Activated T-cell treated with anti-CD3 and anti-CD28 coated beads for 24 hours (primary cell): Measurements from ENCODE around the gene STK33.

Experiments used
- DNase-seq: peaks from one replicate; pipeline ENCODE4 v3.0.0-alpha.2; 2020; ENCODE audit warnings: low read depth

The STK33 gene

GRCh38 chr11:8373519-8374432 lies 220.3 kb downstream of the STK33 start:
- no peak for DNase-seq

- no peak for DNase-seq
Measured at GRCh38 chr11:8372641-8373381, 221.2 kb downstream of the STK33 start.

GRCh38 chr11:8371516-8371884 lies 222.5 kb downstream of the STK33 start:
- no peak for DNase-seq

GRCh38 chr11:8370812-8371515 lies 223.1 kb downstream of the STK33 start:
- DNase-seq = no peak

- DNase-seq = no peak
Measured at GRCh38 chr11:8369592-8370205, 224.3 kb downstream of the STK33 start.

GRCh38 chr11:8368772-8369171 lies 225.3 kb downstream of the STK33 start:
- no peak for DNase-seq

- DNase-seq = no peak
Measured at GRCh38 chr11:8368194-8368593, 225.8 kb downstream of the STK33 start.

- DNase-seq = no peak
Measured at GRCh38 chr11:8366316-8366715, 227.7 kb downstream of the STK33 start.

- DNase-seq = no peak
Measured at GRCh38 chr11:8365216-8365941, 228.6 kb downstream of the STK33 start.

- DNase-seq = no peak
Measured at GRCh38 chr11:8363921-8364320, 230.1 kb downstream of the STK33 start.

- no peak for DNase-seq
Measured at GRCh38 chr11:8362899-8363298, 231.1 kb downstream of the STK33 start.

GRCh38 chr11:8362491-8362890 lies 231.5 kb downstream of the STK33 start:
- DNase-seq = no peak

GRCh38 chr11:8361664-8362210 lies 232.3 kb downstream of the STK33 start:
- DNase-seq = no peak

- no peak for DNase-seq
Measured at GRCh38 chr11:8361206-8361605, 232.8 kb downstream of the STK33 start.

- no peak for DNase-seq
Measured at GRCh38 chr11:8360086-8360828, 233.8 kb downstream of the STK33 start.

GRCh38 chr11:8359521-8359920 lies 234.5 kb downstream of the STK33 start:
- no peak for DNase-seq

GRCh38 chr11:8357891-8358566 lies 236.0 kb downstream of the STK33 start:
- DNase-seq = no peak

- DNase-seq = no peak
Measured at GRCh38 chr11:8357505-8357888, 236.5 kb downstream of the STK33 start.

- no peak for DNase-seq
Measured at GRCh38 chr11:8356721-8357504, 237.1 kb downstream of the STK33 start.
